Lower lobe of right lung (tissue), 2 donors: ENCODE results near the gene IL17F. TPM values are rescaled to one million over a fixed set of nuclear protein-coding genes. Genes with fewer than 3 reads are reported as not detected.

ENCODE experiments used
- ATAC-seq, 2 donors: fragments of 200-7000 bp; cut with Tn5 transposase; one replicate each; pipeline ENCODE4 v1.9.1; 2020 to 2022; ENCODE audit warnings: mild to moderate bottlenecking in 2 of 2, moderate library complexity in 2 of 2
- DNase-seq: peaks from one replicate; pipeline ENCODE4 v3.0.0-alpha.2; 2020
- H3K27ac ChIP-seq: fragments of 200-600 bp; one replicate; pipeline ENCODE4 v1.8.0; 2022
- H3K27me3 ChIP-seq: fragments of 200-600 bp; one replicate; pipeline ENCODE4 v1.8.0; 2022; ENCODE audit warnings: low read depth
- H3K36me3 ChIP-seq: fragments of 200-600 bp; one replicate; pipeline ENCODE4 v1.8.0; 2022; ENCODE audit warnings: mild to moderate bottlenecking
- H3K4me1 ChIP-seq: fragments of 200-600 bp; one replicate; pipeline ENCODE4 v1.8.0; 2022
- H3K4me3 ChIP-seq: fragments of 200-600 bp; one replicate; pipeline ENCODE4 v1.8.0; 2022; ENCODE audit warnings: mild to moderate bottlenecking
- H3K9me3 ChIP-seq: fragments of 200-600 bp; one replicate; pipeline ENCODE4 v1.8.0; 2022
- intact Hi-C: fragments of 100-400 bp; cut with DNase I; formaldehyde crosslinking; loops from one replicate; pipeline ENCODE4 v1.11.0; 2022
- total RNA-seq: library from RNA; stranded (reverse); fragmentation: NEBNext Ultra II Directional; extraction: Animal tissue kit (Norgen Biotek cat#: 25700); gene quantifications from one replicate; pipeline ENCODE4 v1.2.1, GENCODE V29; 2021
- TF ChIP-seq, protein P1 (sequence below): fragments of 200-600 bp; IDR thresholded peaks from one replicate; pipeline ENCODE4 v1.8.0; 2022; ENCODE audit warnings: antibody characterized with exemption, mild to moderate bottlenecking
- donor health status: DM: no; HTN: yes; CAD: no; lungs with severe emphysema.

The IL17F gene
- total RNA-seq, 1 donor from 2014 or later = not detected

DNA sequence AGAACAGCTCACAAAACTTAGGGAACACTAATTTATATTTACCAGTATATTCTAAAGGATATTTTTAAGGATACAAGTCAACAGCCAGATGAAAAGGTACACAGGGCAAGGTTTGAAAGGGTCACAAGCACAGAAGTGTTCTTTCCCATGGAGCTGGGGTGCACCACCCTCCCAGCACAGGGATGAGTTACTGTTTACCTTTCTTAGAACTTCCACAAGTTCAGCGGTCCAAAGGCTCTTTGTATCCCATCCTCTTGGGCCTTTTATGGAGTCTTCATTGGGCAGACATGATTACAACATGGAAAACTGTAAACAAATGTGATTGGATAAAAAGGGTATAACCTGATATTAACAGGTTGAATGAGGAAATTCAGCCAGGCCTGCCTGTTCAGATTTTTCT is 1.1 kb upstream of the IL17F start:
- ATAC-seq (no peak), DNase-seq (no peak)
- Histone ChIP-seq H3K4me1 (no peaks in the 10 kb centered on the region), H3K36me3 (no peaks in the 10 kb centered on the region), H3K27ac (no peak overlapping the region), H3K4me3 (no peak overlapping the region), H3K27me3 (no peaks in the 10 kb centered on the region), H3K9me3 (no peaks in the 10 kb centered on the region)
- intact Hi-C loops = no loop called here
- TF ChIP-seq, protein P1, sequence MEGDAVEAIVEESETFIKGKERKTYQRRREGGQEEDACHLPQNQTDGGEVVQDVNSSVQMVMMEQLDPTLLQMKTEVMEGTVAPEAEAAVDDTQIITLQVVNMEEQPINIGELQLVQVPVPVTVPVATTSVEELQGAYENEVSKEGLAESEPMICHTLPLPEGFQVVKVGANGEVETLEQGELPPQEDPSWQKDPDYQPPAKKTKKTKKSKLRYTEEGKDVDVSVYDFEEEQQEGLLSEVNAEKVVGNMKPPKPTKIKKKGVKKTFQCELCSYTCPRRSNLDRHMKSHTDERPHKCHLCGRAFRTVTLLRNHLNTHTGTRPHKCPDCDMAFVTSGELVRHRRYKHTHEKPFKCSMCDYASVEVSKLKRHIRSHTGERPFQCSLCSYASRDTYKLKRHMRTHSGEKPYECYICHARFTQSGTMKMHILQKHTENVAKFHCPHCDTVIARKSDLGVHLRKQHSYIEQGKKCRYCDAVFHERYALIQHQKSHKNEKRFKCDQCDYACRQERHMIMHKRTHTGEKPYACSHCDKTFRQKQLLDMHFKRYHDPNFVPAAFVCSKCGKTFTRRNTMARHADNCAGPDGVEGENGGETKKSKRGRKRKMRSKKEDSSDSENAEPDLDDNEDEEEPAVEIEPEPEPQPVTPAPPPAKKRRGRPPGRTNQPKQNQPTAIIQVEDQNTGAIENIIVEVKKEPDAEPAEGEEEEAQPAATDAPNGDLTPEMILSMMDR = no peak

DNA sequence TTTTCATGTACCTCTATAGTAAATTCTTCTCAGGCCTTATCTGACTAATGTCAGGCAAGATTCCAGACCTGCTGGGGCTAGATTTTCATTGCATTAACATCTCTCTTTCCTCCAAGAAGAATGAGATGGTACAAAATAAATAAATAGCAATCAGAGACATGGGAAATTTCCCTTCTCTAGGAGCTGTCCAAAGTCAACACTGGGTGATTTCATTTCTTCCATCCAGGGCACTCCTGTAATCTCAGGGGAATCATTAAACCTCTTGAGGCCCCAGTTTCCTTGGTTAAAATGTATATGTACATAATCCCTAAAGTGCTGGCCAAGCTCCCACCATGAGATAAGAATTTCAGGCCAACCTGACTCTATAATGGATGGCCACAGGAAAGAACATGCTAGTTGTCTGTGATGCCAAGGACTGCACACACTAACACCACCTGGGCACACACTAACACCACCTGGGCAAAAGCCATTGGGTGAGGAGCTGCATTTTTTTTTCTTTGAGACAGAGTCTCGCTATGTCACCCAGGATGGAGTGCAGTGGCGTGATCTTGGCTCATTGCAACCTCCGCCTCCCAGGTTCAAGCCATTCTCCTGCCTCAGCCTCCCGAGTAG is 912 bp downstream of the IL17F start:
- Histone ChIP-seq H3K4me3 (no peak overlapping the region), H3K9me3 (no peaks in the 10 kb centered on the region), H3K4me1 (no peaks in the 10 kb centered on the region), H3K27me3 (no peaks in the 10 kb centered on the region), H3K36me3 (no peaks in the 10 kb centered on the region), H3K27ac (no peak overlapping the region)
- peak; percentile 57 to 77 for ATAC-seq
- TF ChIP-seq, protein P1 = no peak
- no peak for DNase-seq
- intact Hi-C loops = no loop called here

DNA sequence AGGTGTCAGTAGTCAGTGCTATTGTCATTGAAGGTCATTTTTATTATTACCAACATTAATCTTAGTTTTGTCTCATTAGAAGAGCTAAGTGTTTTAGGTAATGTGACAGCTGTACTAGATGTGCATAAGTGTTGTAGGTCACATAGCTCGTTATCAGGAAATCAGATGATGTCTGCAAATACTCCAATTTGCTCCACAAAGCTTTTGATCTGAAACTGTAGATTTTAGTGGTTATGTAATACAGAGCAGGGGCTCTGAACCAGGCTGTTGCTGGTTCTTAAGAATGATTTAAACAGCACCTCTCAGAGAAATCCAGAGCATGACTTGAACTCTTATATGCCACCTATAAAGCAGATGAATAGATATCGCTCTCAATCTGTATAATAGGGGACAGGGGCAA is 2.5 kb downstream of the IL17F start:
- intact Hi-C loops = no loop called here

DNA sequence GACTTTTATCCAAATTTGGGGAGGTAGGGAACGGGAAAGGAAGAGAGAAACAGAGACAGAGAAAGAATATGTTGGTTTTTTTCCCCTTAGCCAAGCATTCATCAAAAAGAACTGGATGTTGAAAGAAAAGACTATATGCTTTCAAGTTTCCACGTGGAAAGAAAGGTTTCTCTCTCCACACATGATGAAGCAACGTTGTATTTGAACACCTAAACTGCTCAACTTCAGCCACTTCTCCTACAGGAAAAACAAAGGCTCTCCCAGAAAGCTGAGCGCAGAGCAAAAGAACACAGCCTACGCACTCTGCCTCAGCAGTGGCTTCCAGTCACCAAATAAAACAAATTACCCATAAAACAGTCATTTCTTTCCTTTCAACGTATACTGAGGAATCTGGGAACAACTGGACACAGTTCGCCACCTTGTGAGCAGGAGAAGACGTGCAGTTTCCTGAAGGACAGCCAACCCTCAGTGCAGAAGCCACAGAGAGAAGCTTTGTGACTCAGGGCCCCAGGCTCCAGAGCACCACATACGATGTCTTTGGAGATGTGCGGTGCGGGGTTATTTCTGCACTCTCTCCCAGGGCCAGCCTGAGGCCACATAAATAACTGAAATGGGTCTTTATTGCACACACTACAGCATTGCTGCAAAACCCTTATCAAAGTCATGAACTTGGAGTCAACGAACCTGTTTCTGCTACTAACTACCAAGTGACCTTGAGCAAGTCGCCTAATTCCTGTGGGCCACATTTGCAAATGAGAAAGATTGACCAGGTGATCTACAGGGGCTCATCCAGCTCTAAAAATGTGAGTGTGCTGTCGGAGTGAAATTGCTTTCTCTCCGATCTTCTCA is 10.1 kb downstream of the IL17F start:
- Histone ChIP-seq H3K9me3 (no peaks in the 10 kb centered on the region), H3K27me3 (peaks cover 8% of the 10 kb centered on the region), H3K4me1 (no peaks in the 10 kb centered on the region), H3K4me3 (no peak overlapping the region), H3K27ac (no peak overlapping the region), H3K36me3 (no peaks in the 10 kb centered on the region)
- ATAC-seq (peak; percentile 61 to 63), DNase-seq (no peak)
- TF ChIP-seq, protein P1 = peak; percentile 27
- intact Hi-C loops = no loop called here

More for the DNA sequence above, 2.5 kb downstream of the IL17F start:
- Histone ChIP-seq H3K4me1 (no peaks in the 10 kb centered on the region), H3K27ac (no peak overlapping the region), H3K36me3 (no peaks in the 10 kb centered on the region), H3K9me3 (no peaks in the 10 kb centered on the region), H3K4me3 (no peak overlapping the region), H3K27me3 (peaks cover 3% of the 10 kb centered on the region)
- ATAC-seq (no peak), DNase-seq (no peak)
- TF ChIP-seq, protein P1 = no peak

DNA sequence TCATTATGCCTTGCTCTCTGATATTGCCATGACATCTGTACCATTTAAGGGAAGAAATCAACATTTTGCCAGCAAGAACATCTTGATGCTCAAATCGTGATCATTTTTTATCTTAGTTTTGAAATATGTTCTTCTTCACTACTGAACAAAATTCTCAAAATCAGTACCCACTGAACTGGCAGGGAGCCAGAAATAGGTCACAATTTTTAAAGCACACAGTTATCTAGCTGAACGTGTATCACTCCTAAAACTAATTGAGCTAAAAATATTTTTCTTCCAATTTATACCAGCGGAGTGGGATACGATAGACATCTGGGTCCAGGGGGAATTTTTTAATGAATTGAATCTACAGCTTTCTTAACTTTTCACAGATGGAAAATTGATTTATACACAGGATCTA is 11.3 kb downstream of the IL17F start:
- Histone ChIP-seq H3K27me3 (peaks cover 8% of the 10 kb centered on the region), H3K9me3 (no peaks in the 10 kb centered on the region), H3K4me3 (no peak overlapping the region), H3K27ac (no peak overlapping the region), H3K36me3 (no peaks in the 10 kb centered on the region), H3K4me1 (no peaks in the 10 kb centered on the region)
- DNase-seq (no peak), ATAC-seq (no peak)
- TF ChIP-seq, protein P1 = no peak
- intact Hi-C loops = no loop called here
